Body of pancreas (tissue), 4 donors: ENCODE results near the gene BTBD10.

Experiments
- POLR2A ChIP-seq, 3 donors: fragments of 450-650 bp; IDR thresholded peaks; one replicate each; pipeline ENCODE4 v1.6.1; 2016; ENCODE audit warnings: antibody characterized with exemption in 3 of 3, mild to moderate bottlenecking in 2 of 3
- TF ChIP-seq, protein P1 (sequence below), 7 experiments: fragments of 450-650 bp in 4 of 7; fragments of 200-600 bp in 3 of 7; sonication (generic) in 3 of 7; IDR thresholded peaks; one replicate each; pipeline ENCODE4 v1.5.1; 2016 to 2019; ENCODE audit warnings: antibody characterized with exemption in 7 of 7

DNA sequence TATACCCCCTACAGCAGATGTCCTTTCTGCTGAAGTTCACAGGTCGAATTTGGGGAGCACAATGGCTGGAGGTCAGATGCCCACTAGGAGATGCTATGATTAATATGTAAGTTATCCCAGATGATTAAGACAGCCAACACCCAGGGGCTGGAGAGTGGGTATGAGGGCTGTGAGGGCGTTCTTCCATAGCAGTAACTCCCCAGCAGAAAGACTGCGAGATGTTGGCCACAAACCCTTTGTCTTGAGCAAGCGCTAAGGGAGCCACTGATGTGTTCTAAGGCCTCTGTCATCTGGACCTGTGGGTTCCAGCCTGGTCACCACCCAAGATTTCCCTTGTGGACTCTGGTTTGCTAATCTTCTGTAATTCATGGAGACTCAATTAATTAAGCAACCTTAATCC lies 107.8 kb downstream of the BTBD10 start:
- TF ChIP-seq, protein P1, sequence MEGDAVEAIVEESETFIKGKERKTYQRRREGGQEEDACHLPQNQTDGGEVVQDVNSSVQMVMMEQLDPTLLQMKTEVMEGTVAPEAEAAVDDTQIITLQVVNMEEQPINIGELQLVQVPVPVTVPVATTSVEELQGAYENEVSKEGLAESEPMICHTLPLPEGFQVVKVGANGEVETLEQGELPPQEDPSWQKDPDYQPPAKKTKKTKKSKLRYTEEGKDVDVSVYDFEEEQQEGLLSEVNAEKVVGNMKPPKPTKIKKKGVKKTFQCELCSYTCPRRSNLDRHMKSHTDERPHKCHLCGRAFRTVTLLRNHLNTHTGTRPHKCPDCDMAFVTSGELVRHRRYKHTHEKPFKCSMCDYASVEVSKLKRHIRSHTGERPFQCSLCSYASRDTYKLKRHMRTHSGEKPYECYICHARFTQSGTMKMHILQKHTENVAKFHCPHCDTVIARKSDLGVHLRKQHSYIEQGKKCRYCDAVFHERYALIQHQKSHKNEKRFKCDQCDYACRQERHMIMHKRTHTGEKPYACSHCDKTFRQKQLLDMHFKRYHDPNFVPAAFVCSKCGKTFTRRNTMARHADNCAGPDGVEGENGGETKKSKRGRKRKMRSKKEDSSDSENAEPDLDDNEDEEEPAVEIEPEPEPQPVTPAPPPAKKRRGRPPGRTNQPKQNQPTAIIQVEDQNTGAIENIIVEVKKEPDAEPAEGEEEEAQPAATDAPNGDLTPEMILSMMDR (IDR thresholded peaks at IDR 0.05) = no peak
- no peak for TF ChIP-seq POLR2A (IDR thresholded peaks at IDR 0.05)
